Activated CD4-positive, CD25-positive, alpha-beta regulatory T cell (primary cell): ENCODE measurements around the gene MAP3K5.

ENCODE experiments used
- DNase-seq, 4 experiments: peaks; one replicate each; lab custom pipeline; 2025; lab: John Stamatoyannopoulos, UW

Gene MAP3K5

DNA sequence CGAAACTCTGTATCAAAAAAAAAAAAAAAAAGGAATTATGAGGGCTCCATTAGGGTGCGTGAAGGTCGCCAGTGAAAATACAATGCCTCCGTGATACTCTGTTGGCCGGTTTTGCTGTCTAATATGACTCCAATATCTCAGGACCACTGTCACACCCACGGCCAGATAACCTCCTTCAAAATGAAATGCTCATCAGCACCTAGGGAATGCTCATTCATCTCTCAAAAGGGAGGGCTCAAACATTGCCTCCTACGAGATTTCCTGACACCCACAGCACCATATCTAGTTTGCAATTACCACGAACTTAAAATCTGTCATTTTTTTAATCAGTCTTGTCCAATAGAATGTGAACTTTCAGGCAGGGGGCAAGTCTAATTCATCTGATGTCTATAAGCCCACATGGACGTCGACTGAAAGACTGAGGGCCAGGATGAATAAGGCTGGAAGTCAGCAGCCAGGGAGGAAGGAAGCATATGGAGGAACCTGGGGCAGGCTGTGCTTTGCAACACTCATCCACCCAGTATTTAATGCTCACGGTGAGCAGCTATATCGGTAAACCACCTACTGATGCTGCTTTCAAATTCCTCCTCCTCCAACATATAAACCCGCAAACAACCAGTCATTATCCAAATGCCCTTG, 42.8 kb downstream of the MAP3K5 start:
- DNase-seq, result no peak

DNA sequence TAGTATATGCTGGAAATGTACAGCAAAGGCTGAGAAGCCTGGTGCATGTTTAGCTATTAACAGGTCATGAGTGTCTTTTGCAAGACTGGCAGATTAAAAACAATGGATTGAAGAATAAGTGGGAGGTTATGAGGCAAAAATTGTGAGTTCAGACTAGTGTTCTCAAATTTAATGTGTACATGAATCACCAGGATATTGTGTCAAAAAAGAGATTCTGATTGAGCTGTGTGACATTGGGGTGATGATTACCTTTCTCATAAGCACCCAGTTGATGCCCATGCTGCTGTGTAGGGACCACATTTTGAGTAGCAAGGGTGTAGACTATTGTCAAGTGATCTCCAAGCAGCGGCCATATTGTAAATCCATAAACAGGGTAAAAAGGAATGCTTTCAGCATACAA, 44.8 kb downstream of the MAP3K5 start:
- DNase-seq, result no peak

DNA sequence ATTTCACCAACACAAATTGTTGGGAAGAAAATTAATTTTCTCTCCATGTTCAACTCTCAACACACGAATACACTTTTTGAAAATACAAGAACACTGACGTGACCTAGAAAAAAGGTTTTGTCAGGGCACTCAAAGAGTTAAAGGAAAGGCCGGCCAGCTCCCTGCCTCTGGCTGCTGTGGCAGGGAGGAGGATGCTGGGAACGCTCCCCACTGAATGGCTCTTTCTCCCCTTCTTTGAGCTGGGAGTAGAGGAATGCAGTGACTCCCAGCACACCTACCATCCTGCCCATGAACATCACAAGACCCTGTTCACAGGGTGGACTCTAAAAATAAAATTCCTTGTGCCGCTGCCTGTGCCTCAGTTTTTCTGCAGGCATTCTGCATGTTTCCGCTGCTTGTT, 47.0 kb downstream of the MAP3K5 start:
- DNase-seq, result no peak

DNA sequence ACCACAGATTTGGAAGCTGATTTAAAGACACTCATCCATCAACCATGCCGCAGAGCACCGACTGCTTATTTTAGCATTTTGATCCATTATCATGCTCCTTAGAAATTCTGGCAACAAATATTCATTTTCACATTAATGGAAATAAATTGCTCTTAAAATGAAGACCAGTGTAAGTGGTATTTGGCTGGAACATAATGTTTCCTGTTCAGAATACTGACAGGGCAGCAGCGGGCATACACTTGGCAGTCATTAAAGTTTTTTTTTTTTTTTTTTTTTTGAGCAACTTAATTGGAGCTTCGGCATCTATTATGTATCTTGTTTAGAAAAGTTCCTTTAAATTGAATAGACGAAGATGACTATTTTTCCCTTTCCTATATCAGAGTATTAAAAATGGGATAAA, 47.4 kb downstream of the MAP3K5 start:
- no peak for DNase-seq

DNA sequence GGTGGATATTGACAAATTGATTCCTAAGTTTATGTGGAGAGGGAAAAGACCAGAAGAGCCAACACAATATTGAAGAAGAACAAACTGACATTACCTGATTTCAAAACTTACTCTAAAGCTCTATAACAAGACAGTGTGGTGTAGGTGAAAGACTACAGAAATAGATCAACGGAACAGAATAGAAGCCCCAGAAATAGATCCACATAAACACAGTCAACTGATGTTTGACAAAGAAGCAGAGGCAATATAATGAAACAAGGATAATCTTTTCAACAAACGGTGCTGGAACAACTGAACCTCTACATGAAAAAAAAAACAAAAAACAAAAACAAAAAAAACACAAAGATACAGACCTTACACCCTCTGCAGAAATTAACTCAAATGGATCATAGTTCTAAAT, 50.2 kb downstream of the MAP3K5 start:
- DNase-seq, result no peak

DNA sequence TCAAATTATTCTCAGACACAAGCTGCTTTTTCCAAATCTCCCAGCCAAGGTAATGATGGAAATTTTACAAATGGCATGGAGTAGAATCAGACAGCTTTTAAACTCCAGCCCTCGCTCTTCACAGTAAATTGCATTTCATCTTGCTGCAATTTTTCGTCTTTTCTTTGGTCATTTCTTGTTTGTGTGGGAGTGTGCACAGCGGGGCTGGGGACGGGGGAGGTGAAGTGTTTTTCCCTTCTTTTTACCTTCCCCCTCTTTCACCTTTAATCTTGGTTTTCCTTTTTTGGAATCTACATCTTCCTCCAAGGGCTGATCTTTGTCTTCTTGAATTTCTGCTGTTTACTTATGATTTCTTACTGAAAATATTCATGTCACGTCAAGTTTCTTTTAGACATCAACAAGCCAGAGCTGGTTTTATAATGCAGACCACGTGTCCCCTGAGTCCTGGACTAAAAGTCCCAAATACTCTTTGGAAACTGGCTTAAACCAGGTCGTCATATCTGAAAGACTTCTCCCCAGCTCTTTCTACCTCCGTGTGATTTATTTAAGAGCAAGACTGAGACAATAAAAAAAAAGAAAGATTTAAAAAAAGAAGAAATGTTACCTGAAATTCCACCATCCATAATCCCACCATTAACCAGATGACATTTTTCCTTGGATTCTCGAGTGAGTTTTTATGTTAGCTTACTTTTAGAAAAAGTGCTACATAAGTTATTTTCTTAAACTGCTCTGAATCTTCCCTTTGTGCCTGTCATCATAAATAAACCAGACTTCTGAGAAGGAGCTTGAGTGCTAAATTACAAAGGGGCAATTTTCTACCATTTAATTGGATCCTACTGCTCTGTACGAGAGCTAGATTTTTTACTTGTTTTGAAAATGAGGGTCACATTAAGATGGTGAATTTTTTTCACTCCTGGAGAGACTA, 52.0 kb downstream of the MAP3K5 start:
- DNase-seq, result no peak

DNA sequence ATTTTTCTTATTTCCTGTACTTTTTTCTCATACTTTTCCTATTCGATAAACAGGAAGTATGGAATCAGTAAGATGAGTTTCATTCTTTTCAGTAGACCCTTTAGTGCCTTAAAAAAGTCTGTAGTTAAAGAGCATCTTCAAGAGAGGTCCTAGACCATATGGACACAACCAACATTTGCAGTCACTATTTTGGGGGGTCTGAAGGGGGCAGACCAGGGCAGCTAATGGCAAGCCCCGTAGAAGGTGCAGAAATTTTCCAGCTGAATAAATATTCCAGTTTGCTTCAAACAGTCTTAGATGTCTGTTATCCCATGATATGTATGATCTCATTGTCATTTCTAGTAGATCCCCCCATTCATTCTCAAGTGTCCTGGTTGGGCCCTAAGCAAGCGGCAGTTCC, 52.8 kb downstream of the MAP3K5 start:
- DNase-seq, result no peak

DNA sequence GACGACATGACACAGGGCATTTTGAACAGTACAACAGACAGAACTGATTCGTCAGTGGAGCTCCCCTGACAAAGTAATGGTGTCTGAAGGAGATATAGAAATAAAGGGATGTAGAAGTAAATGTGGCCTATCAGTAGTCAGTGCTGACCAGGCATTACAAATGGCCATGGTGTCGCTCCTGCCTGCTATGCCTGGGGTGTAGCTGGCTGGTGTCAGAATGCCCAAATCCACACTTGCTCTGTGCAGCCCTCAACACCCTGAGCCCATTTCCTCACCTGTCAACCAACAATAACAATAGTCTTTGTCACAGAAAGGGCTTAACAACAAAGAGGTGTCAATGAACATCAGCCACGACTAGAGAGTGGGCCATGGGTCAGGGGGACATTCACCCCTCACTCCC, 53.2 kb downstream of the MAP3K5 start:
- no peak for DNase-seq

DNA sequence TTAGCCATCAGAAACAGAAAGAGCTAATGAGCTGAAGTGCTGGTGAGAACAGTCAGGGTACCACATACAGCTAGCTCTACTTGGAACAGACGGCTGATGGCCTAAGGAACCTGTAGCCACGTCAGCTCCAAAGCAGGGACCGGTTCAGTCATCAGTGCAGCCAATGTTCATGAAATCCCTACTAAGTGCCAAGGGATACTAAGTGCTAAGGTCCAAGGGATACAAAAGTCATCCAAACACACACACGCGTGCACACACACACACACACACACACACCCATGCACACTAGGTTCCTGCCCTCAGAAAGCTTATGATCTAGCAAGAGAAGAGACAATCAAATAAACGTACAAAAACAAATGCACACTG, 53.6 kb downstream of the MAP3K5 start:
- no peak for DNase-seq

DNA sequence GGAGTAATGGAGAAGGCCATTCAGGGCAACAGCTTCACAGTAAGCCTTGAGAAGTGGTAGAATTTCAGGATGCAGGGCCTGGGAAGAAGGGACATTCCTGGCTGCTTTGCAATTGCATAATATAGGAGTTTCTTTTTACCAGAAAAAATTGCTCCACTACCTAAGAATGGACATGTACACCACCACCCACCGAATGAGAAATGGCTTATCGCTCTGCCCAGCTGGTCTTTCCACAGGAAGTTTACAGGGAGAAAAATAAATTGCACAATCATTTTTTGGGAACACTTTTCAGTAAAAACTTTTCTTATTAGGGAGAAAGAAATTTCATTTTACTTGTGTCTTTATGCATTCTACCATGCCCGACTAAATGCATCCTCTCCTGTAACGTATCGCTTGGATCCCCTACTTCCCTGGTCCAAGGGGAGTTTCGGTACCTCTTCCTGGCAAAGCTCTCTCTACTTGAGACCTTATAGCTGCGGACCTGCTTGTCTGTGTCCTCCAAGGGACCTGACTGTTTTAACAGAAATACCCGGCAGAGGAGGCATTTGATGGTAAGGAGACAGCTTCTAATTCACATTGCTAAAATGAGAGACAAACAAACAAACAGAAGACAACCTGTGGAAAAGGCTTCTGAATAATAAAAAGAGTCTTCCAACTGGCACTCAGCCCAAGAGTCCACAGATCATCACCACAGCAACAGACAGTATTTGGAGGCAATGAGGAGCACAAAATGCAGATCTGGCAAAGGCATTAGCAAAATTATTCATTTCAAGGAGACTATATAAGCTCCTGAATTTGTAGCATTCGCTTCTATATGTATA, 54.2 kb downstream of the MAP3K5 start:
- no peak for DNase-seq

DNA sequence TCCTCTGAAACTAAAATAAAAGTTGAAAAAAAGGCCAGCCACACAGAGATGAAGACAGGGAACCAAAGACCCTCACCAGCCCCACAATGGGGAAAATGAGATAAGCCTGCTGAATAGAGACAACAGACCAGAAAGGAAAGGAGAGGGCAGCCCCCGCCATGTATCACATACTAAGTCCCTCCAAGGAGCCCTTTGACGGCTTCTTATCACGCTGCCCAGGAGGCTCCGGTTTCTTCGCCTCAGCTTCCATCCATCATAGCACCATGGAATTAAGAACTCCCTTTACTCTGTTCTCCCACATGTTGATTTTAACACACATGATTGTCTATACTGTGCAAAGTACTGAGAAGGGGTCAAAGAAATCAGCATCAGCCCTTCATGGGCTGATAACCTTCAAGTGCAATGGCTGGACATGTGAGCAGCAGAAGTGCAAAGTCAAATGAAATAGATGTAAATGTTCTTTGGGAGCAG, 54.9 kb downstream of the MAP3K5 start:
- no peak for DNase-seq

DNA sequence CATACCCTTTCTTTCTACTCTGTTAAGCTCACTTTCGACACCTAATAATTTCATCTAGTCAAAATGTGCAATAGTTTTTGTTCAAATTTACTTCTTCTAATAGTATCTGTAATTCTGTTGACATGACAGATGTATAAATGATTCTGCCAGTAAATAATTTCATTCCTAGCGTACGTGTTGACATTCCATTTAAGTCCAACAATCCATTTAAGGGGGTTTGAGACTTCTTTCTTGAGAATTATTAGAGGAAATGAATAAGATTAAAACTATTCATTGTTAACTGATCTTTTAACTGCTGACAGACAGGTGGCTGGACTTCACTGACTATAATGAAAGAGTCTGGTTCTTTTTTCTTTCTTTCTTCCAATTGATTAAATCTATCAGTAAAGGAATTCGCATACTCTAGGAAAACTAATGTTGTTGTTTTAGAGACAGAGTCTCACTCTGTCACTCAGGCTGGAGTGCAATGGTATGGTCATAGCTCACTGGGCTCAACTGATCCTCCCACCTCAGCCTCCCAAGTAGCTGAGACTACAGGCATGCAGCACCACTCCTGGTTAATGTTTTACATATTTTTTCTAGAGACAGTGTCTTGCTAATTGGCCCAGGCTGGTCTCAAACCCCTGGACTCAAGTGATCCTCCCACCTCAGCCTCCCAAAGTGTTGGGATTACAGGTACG, 55.9 kb downstream of the MAP3K5 start:
- no peak for DNase-seq

DNA sequence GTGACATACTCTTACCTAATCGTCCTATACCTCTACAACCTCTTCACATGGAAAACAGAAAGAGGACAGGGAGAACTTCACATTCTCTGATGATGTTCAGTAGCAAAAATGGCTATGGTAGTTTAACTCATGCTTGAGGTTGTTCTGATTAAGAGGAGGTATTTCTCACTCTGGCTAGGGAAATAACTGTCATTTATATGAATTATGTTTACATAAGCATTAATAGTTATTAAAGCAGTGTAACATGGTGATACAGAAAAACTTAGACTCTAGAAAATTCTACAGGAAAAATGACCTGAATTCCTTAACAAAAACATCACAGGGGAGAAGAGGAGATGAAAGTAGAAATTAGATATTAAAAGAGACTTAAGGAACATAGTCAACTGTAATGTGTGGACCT, 57.3 kb downstream of the MAP3K5 start:
- no peak for DNase-seq

DNA sequence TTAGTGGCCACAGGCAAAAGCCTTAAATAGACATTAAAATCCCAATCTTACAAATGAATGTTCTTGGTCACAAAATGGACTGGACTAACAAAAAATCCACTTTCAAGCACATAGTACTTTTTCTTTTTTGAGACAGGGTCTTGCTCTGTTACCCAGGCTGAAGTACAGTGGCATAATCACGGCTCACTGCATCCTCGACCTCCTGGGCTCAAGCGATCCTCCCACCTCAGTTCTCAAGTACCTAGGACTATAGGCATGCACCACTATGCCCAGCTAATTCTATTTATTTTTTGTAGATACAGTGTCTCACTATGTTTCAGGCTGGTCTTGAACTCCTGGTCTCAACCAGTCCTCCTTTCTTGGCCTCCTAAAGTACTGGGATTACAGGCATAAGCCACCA, 59.4 kb downstream of the MAP3K5 start:
- DNase-seq, result no peak

DNA sequence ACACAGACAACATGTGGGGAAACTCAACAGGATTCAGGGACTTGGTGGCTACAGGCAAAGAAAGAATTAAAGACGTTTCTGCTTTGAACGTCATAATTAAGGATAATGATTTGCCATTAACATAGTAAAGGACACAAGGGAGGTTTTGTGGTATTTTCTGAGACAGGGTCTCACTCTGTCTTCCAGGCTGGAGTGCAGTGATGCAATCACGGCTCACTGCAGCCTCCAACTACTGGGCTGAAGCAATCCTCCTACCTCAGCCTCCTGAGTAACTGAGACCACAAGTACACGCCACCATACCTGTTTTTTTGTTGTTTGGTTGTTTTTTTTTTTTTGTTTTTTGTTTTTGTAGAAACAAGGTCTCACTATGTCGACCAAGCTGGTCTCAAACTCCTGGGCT, 62.4 kb downstream of the MAP3K5 start:
- DNase-seq, result no peak

DNA sequence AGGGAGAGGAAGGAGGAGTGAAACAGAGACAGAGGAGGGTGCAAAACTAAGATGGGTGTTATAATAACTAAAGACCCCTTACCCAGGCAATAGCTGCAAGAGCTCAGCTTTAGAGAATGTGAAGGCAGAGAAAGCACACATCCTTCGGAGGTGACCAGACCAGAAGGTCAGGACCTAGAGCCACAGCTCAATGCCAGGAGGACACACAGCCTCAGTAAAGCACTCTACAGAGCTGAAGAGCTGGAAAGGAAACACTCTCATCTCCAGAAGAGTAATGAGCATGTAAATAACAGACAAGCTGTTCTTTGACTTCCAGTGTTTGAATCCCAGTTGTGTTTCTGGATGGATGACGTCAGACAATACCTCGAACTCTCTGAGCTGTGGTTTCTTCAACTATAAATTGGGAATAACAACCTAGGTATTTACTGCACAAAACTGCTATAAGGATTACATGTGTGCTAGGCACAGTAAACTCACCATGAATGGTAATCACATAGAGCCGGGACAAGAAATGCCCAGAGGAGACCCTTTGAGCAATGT, 63.2 kb downstream of the MAP3K5 start:
- no peak for DNase-seq

DNA sequence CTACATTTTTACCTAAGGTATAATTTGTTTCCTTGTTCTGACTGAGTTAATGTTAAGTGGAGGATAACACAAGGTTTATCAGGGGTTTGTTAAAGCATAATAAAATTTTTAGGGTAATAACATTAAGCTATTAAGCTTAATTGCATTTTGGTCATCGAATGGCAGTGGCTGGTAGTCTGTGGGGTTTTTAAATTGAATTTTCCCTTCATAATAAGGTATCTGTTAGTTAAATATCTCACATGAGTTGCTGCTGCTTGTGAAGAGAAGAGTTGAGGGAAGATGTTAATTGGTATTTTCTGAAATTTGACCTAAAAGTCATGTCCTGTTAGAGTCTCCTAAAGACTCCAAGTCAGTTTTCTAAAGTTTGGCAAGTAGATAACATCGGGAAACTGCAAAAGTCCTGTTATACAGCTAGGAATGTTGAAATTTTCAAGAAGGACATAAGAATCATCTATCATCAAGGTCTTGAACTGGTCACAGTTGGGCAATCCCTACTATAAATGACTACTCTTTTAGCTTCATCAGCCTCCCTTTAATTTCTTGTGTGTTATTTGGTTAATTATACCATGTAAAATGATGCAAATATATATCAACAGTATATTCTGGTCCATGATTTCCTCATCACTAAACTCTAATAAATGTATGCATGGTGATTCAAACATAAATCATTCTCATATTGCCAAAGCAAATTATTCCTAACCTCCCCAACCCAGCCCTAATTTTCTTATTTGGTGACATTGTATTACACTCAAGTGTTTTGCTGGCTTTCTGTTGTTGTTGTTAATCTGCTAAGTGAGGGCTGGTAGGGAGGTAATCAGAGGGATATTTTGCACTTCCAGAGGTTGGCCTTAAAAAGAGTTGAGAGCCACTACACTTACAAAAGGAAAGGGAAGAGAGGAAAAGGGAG, 64.0 kb downstream of the MAP3K5 start:
- no peak for DNase-seq

DNA sequence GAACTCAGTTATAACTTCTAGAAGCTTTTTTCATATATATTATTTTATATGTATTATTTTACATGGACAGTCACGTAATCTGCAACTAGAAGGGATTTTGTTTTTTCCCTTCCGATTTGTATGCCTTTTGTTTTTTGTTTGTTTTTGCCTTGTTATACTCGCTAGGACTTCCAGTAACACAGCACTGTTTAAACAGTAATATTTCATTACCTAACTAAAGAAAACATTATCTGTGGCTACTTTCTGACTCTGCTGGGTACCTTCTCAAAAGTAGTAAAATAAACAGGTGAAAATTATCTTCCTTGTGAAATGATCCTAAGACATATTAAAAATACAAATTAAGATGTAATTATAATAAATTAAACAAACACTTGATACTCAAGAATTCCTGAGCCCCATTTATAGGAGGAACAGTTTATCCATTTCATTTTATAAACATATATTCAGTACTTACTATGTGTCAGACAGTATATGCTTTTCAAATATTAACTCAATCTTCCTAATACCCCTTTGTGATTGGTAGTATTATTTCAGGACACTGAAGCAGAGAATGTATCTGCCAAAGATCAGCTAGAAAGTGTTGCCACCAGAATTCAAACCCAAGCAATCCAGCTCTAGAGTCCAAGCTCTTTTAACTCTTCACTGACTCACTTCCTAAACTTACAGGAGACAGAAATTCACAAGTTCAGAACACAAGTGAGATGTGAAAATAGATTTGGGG, 65.3 kb downstream of the MAP3K5 start:
- no peak for DNase-seq

DNA sequence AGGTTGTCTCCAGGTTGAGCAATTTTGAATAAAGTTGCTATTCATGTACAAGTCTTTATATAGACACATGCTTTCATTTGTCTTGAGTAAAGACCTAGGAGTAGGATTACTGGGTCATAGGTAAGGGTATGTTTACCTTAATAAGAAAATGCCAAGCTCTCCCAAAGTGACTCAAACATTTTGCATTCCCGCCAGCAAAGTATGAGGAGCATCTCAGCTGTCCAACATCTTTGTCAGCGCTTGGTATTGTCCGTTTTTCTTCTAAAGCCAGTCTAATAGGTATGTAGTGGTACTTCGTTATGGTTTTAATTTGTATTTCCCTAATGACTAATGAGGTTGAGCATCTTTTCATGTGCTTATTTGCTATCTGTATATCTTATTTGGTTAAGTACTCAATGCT, 67.2 kb downstream of the MAP3K5 start:
- no peak for DNase-seq

DNA sequence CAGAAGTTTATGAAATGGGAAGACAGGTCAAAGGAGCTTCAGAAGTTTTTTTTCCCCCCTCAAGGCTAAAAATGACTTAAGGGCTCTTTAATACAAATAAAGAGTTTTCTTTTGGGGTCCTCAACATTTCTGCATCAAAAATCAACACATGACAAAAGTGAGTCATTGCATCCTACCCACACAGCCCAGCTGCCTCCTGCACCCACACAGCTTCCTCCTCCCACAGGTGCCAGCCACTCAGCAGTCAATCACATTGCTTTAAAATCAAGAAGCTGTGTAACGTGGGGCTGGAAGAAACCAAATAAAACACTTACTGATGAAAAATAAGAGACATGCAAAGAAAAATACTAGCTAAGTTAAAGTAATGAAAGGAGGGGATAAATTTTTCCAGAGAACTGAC, 68.5 kb downstream of the MAP3K5 start:
- DNase-seq, result peak in 2 of 4 experiments; percentile 7 to 17
